ENCODE measurements around the gene ANKRD45. TPM values are rescaled to one million over a fixed set of nuclear protein-coding genes. Genes with fewer than 3 reads are reported as not detected.
"Not testable (repeated sequence)": the region's sequence is repeated elsewhere in the genome, so short reads cannot be mapped to it uniquely, and the experiment has no call there.

ANKRD45 gene
- total RNA-seq, 1 experiment from 2014 or later = not detected

DNA sequence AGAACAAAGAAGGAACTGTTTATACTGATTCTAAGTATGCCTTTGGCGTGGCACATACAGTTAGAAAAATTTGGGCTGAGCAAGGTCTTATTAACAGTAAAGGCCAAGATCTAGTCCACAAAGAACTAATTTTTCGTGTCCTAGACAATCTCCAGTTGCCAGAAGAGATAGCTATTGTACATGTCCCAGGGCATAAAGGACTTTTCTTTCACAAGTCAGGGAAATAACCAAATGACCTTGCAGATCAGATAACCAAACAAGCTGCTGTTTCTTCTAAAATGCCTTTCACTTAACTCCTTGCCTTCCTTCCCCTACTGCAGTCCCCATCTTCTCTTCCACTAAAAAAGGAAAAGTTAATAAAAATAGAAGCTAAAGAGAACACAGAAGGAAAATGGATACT lies 30.5 kb downstream of the ANKRD45 start:
- H3K9me3 ChIP-seq (ENCODE audit: control insufficient read depth, insufficient read depth, low read depth, low read length) = no peaks in the 10 kb centered on the region
- intact Hi-C loops (cut with micrococcal nuclease; ENCODE audit: unreplicated experiment) (no loop called here), in situ Hi-C loops (cut with HindIII; ENCODE audit: low pct_unique_long_range_greater_than_20kb, low sequenced_read_pairs) (no loop called here)
- H3K4me3 ChIP-seq (ENCODE audit: low read depth in 2 of 2, low read length in 2 of 2) = no peak overlapping the region
- no peak for TF ChIP-seq TCF7L2 (IDR thresholded peaks at IDR 0.05; ENCODE audit: low read depth, low read length)
- no peak for TF ChIP-seq SIN3A (IDR thresholded peaks at IDR 0.05; ENCODE audit: borderline replicate concordance, insufficient read depth, low read depth, low read length)
- TF ChIP-seq, protein P1, sequence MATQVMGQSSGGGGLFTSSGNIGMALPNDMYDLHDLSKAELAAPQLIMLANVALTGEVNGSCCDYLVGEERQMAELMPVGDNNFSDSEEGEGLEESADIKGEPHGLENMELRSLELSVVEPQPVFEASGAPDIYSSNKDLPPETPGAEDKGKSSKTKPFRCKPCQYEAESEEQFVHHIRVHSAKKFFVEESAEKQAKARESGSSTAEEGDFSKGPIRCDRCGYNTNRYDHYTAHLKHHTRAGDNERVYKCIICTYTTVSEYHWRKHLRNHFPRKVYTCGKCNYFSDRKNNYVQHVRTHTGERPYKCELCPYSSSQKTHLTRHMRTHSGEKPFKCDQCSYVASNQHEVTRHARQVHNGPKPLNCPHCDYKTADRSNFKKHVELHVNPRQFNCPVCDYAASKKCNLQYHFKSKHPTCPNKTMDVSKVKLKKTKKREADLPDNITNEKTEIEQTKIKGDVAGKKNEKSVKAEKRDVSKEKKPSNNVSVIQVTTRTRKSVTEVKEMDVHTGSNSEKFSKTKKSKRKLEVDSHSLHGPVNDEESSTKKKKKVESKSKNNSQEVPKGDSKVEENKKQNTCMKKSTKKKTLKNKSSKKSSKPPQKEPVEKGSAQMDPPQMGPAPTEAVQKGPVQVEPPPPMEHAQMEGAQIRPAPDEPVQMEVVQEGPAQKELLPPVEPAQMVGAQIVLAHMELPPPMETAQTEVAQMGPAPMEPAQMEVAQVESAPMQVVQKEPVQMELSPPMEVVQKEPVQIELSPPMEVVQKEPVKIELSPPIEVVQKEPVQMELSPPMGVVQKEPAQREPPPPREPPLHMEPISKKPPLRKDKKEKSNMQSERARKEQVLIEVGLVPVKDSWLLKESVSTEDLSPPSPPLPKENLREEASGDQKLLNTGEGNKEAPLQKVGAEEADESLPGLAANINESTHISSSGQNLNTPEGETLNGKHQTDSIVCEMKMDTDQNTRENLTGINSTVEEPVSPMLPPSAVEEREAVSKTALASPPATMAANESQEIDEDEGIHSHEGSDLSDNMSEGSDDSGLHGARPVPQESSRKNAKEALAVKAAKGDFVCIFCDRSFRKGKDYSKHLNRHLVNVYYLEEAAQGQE (IDR thresholded peaks at IDR 0.05; ENCODE audit: insufficient read depth in 1 of 2, low read depth in 2 of 2, low read length in 1 of 2) = no peak
- TF ChIP-seq, protein P2, sequence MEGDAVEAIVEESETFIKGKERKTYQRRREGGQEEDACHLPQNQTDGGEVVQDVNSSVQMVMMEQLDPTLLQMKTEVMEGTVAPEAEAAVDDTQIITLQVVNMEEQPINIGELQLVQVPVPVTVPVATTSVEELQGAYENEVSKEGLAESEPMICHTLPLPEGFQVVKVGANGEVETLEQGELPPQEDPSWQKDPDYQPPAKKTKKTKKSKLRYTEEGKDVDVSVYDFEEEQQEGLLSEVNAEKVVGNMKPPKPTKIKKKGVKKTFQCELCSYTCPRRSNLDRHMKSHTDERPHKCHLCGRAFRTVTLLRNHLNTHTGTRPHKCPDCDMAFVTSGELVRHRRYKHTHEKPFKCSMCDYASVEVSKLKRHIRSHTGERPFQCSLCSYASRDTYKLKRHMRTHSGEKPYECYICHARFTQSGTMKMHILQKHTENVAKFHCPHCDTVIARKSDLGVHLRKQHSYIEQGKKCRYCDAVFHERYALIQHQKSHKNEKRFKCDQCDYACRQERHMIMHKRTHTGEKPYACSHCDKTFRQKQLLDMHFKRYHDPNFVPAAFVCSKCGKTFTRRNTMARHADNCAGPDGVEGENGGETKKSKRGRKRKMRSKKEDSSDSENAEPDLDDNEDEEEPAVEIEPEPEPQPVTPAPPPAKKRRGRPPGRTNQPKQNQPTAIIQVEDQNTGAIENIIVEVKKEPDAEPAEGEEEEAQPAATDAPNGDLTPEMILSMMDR (IDR thresholded peaks at IDR 0.05) = no peak
- no peak for TF ChIP-seq POLR2AphosphoS5 (IDR thresholded peaks at IDR 0.05; ENCODE audit: low read depth, low read length)
- BruUV-seq (replicated peaks) = no TSS peak
- no peaks in the 10 kb centered on the region for H3K4me1 ChIP-seq (ENCODE audit: control insufficient read depth, insufficient read depth, low read length)
- no peaks in the 10 kb centered on the region for H3K27me3 ChIP-seq (ENCODE audit: control insufficient read depth, insufficient read depth, low read length)
- ChIA-PET CTCF (no interaction called here), POLR2A (interaction anchor here (0.6 kb wide), 1 partner anchor 347 kb away, joined by 5 read pairs; no protein-coding TSS in a partner anchor)
- no peak for ATAC-seq
- H3K27ac ChIP-seq (ENCODE audit: low read length) = no peak overlapping the region
- no peaks in the 10 kb centered on the region for H3K36me3 ChIP-seq (ENCODE audit: control insufficient read depth, insufficient read depth, low read length)
- no peak for DNase-seq (ENCODE audit: low read depth, low spot score)

DNA sequence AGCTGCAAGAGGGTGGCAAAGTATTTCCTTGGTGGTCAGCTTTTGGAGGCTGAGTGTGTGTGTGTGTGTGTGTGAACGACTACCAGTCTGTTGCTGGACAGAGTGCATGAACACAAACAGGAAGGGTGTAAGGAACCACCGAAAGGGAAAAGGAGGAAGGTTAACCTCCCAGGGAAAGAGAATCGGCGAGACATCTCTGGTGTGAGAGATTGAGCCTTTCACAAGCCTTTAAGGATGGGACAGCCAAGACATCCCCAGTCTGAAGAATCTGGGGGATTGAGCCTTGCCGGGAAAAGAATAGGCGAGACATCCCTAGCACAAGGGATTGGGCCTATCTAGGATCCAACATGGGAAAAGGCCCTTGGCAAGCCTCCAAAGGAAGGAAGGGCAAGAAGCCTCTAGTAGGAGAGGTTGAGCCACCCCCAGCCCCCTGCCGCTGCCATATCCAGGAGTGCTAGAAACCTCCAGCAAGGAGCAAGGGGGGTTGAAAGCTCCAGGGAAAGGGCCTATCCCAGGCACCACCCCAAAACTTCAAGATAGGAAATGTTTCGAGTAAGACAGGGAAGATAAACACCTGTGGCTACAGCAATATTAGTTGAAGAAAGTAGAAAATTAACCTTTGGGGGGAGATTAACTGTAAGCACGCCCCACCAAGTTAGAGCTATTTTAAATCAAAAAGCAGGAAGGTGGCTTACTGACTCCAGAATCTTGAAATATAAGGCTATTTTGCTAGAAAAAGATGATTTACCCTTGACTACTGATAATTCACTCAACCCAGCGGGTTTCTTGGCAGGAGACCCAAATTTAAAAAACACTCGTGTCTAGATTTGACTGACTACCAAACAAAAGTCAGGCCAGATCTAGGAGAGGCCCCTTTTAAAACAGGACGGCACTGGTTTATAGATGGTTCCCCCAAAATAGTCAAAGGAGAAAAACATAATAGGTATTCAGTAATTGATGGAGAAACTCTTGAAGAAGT lies 31.3 kb downstream of the ANKRD45 start:
- H3K27ac ChIP-seq (ENCODE audit: low read length) = no peak overlapping the region
- ATAC-seq = no peak
- intact Hi-C loops (cut with micrococcal nuclease; ENCODE audit: unreplicated experiment) = no loop called here
- no peaks in the 10 kb centered on the region for H3K9me3 ChIP-seq (ENCODE audit: control insufficient read depth, insufficient read depth, low read depth, low read length)
- BruUV-seq (replicated peaks) = no TSS peak
- H3K36me3 ChIP-seq (ENCODE audit: control insufficient read depth, insufficient read depth, low read length) = no peaks in the 10 kb centered on the region
- no peak overlapping the region for H3K4me3 ChIP-seq (ENCODE audit: low read depth in 2 of 2, low read length in 2 of 2)
- ChIA-PET POLR2A (no interaction called here), CTCF (no interaction called here)
- no peaks in the 10 kb centered on the region for H3K27me3 ChIP-seq (ENCODE audit: control insufficient read depth, insufficient read depth, low read length)
- DNase-seq (ENCODE audit: low read depth, low spot score) = no peak
- no peaks in the 10 kb centered on the region for H3K4me1 ChIP-seq (ENCODE audit: control insufficient read depth, insufficient read depth, low read length)
- in situ Hi-C loops (cut with HindIII; ENCODE audit: low pct_unique_long_range_greater_than_20kb, low sequenced_read_pairs) = no loop called here
- TF ChIP-seq, protein P2 (IDR thresholded peaks at IDR 0.05) = no peak
- TF ChIP-seq, protein P1 (IDR thresholded peaks at IDR 0.05; ENCODE audit: insufficient read depth in 1 of 2, low read depth in 2 of 2, low read length in 1 of 2) = no peak
- TF ChIP-seq TCF7L2 (IDR thresholded peaks at IDR 0.05; ENCODE audit: low read depth, low read length) (no peak), POLR2AphosphoS5 (IDR thresholded peaks at IDR 0.05; ENCODE audit: low read depth, low read length) (no peak), SIN3A (IDR thresholded peaks at IDR 0.05; ENCODE audit: borderline replicate concordance, insufficient read depth, low read depth, low read length) (no peak)

DNA sequence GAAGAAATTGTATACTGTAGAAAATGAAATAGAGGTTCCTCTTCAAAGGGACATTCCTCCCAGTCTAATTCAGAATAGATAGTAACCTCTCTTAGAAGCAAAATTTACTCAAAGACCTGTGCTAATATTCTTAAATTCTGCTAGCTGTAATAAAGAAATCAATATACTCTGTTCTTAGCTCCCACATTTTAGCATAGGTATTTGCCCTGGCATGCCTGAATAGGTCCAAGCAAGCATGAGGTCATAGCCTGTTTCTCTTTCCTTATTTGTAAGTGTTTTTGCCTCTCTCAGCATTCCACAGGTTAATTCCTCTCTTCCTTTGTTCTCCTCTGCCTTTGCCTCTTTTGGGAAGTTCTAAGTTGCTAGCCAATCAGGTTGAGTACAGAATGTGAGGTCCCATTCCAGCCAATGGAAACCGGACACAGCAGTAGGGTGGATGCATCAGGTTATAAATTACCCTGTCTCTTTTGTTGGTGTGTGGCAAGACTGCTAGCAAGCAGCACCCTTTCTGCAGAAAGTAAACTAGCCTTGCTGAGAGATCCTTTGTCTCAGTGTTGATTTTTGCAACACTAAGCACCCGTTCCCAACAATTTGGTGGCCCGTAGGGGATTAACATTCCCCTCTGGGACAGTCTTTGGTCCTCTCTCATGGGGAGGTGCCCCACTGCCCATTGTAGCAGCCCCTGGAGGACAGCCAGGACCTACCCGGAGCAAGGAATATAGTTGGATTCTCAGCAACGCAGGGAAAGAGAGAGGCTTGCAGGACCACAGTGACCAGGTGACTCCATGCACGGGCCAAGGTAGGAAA lies 32.2 kb downstream of the ANKRD45 start:
- H3K4me3 ChIP-seq (ENCODE audit: low read depth in 2 of 2, low read length in 2 of 2); H3K36me3 ChIP-seq (ENCODE audit: control insufficient read depth, insufficient read depth, low read length); DNase-seq (ENCODE audit: low read depth, low spot score); H3K4me1 ChIP-seq (ENCODE audit: control insufficient read depth, insufficient read depth, low read length); H3K9me3 ChIP-seq (ENCODE audit: control insufficient read depth, insufficient read depth, low read depth, low read length); in situ Hi-C loops (cut with HindIII; ENCODE audit: low pct_unique_long_range_greater_than_20kb, low sequenced_read_pairs); ATAC-seq; H3K27ac ChIP-seq (ENCODE audit: low read length); intact Hi-C loops (cut with micrococcal nuclease; ENCODE audit: unreplicated experiment); H3K27me3 ChIP-seq (ENCODE audit: control insufficient read depth, insufficient read depth, low read length); BruUV-seq (replicated peaks); POLR2A ChIA-PET; CTCF ChIA-PET: not testable (repeated sequence)
